ENCODE results near the gene EID3. TPM values are rescaled to one million over a fixed set of nuclear protein-coding genes. Genes with fewer than 3 reads are reported as not detected.

Gene EID3
- total and polyA plus RNA-seq, 2 donors (not counting 1 experiment from before 2014, with no cell fraction given): 2.3 to 18.0 TPM

DNA sequence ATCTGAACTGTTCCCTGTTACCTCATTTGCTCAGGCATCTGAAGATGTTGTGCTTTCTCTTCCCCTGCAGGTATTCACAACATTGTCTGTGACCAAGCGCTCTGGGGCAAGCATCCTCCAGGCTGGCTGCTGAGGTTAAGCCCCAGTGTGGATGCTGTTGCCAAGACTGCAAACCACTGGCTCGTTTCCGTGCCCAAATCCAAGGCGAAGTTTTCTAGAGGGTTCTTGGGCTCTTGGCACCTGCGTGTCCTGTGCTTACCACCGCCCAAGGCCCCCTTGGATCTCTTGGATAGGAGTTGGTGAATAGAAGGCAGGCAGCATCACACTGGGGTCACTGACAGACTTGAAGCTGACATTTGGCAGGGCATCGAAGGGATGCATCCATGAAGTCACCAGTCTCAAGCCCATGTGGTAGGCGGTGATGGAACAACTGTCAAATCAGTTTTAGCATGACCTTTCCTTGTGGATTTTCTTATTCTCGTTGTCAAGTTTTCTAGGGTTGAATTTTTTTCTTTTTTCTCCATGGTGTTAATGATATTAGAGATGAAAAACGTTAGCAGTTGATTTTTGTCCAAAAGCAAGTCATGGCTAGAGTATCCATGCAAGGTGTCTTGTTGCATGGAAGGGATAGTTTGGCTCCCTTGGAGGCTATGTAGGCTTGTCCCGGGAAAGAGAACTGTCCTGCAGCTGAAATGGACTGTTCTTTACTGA lies 44.9 kb downstream of the EID3 start:
- Histone ChIP-seq H3K4me2 (ENCODE audit: extremely low read depth, insufficient read depth, low read length) (no peak overlapping the region), H3K79me2 (ENCODE audit: control insufficient read depth, insufficient read depth, low read length) (peaks cover 20% of the 10 kb centered on the region), H4K20me1 (ENCODE audit: control insufficient read depth, extremely low read depth, insufficient read depth, low read length) (no peaks in the 10 kb centered on the region), H2AFZ (ENCODE audit: low read length) (no peak overlapping the region), H3K36me3 (ENCODE audit: control insufficient read depth, insufficient read depth, low read length) (peaks cover 18% of the 10 kb centered on the region), H3K27me3 (ENCODE audit: control insufficient read depth, insufficient read depth, low read length) (no peaks in the 10 kb centered on the region), H3K27ac (ENCODE audit: insufficient read depth, low read length) (no peak overlapping the region), H3K4me1 (ENCODE audit: control insufficient read depth, extremely low read depth, insufficient read depth, low read length) (no peaks in the 10 kb centered on the region), H3K4me3 (replicated peaks in 1 of 4; ENCODE audit: control extremely low read depth in 1 of 4, insufficient read depth in 1 of 4, low read depth in 3 of 4, low read length in 4 of 4) (no peak overlapping the region), H3K9ac (ENCODE audit: insufficient read depth, low read length) (no peak overlapping the region), H3K9me3 (ENCODE audit: control insufficient read depth, insufficient read depth, low read depth, low read length) (no peaks in the 10 kb centered on the region)
- no peak for TF ChIP-seq EZH2 (IDR thresholded peaks at IDR 0.05; ENCODE audit: low read length, missing control alignments)
- DNase-seq (ENCODE audit: low read depth in 2 of 2): no peak

DNA sequence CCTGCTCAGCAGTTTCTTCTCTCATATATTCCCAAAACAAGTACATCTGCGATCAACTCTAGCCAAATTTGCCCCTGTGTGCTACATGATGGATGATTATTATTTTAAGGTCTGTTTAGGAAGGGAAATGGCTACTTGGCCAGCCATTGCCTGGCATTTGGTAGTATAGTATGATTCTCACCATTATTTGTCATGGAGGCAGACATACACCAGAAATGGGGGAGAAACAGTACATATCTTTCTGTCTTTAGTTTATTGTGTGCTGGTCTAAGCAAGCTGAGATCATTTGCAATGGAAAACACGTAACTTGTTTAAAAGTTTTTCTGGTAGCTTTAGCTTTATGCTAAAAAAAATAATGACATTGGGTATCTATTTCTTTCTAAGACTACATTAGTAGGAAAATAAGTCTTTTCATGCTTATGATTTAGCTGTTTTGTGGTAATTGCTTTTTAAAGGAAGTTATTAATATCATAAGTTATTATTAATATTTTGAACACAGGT lies 45.5 kb downstream of the EID3 start:
- Histone ChIP-seq H3K4me2 (ENCODE audit: extremely low read depth, insufficient read depth, low read length) (no peak overlapping the region), H3K36me3 (ENCODE audit: control insufficient read depth, insufficient read depth, low read length) (peaks cover 20% of the 10 kb centered on the region), H2AFZ (ENCODE audit: low read length) (no peak overlapping the region), H3K4me3 (replicated peaks in 1 of 4; ENCODE audit: control extremely low read depth in 1 of 4, insufficient read depth in 1 of 4, low read depth in 3 of 4, low read length in 4 of 4) (no peak overlapping the region), H3K27me3 (ENCODE audit: control insufficient read depth, insufficient read depth, low read length) (no peaks in the 10 kb centered on the region), H3K79me2 (ENCODE audit: control insufficient read depth, insufficient read depth, low read length) (peaks cover 20% of the 10 kb centered on the region), H3K9ac (ENCODE audit: insufficient read depth, low read length) (no peak overlapping the region), H4K20me1 (ENCODE audit: control insufficient read depth, extremely low read depth, insufficient read depth, low read length) (no peaks in the 10 kb centered on the region), H3K27ac (ENCODE audit: insufficient read depth, low read length) (no peak overlapping the region), H3K9me3 (ENCODE audit: control insufficient read depth, insufficient read depth, low read depth, low read length) (no peaks in the 10 kb centered on the region), H3K4me1 (ENCODE audit: control insufficient read depth, extremely low read depth, insufficient read depth, low read length) (no peaks in the 10 kb centered on the region)
- no peak for TF ChIP-seq EZH2 (IDR thresholded peaks at IDR 0.05; ENCODE audit: low read length, missing control alignments)
- TF ChIP-seq, protein P1, sequence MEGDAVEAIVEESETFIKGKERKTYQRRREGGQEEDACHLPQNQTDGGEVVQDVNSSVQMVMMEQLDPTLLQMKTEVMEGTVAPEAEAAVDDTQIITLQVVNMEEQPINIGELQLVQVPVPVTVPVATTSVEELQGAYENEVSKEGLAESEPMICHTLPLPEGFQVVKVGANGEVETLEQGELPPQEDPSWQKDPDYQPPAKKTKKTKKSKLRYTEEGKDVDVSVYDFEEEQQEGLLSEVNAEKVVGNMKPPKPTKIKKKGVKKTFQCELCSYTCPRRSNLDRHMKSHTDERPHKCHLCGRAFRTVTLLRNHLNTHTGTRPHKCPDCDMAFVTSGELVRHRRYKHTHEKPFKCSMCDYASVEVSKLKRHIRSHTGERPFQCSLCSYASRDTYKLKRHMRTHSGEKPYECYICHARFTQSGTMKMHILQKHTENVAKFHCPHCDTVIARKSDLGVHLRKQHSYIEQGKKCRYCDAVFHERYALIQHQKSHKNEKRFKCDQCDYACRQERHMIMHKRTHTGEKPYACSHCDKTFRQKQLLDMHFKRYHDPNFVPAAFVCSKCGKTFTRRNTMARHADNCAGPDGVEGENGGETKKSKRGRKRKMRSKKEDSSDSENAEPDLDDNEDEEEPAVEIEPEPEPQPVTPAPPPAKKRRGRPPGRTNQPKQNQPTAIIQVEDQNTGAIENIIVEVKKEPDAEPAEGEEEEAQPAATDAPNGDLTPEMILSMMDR (conservative IDR thresholded peaks at IDR 0.05 in 1 of 2, IDR thresholded peaks at IDR 0.05 in 1 of 2; ENCODE audit: low read depth in 1 of 2, low read length in 2 of 2): no peak
- no peak for DNase-seq (ENCODE audit: low read depth in 2 of 2)

DNA sequence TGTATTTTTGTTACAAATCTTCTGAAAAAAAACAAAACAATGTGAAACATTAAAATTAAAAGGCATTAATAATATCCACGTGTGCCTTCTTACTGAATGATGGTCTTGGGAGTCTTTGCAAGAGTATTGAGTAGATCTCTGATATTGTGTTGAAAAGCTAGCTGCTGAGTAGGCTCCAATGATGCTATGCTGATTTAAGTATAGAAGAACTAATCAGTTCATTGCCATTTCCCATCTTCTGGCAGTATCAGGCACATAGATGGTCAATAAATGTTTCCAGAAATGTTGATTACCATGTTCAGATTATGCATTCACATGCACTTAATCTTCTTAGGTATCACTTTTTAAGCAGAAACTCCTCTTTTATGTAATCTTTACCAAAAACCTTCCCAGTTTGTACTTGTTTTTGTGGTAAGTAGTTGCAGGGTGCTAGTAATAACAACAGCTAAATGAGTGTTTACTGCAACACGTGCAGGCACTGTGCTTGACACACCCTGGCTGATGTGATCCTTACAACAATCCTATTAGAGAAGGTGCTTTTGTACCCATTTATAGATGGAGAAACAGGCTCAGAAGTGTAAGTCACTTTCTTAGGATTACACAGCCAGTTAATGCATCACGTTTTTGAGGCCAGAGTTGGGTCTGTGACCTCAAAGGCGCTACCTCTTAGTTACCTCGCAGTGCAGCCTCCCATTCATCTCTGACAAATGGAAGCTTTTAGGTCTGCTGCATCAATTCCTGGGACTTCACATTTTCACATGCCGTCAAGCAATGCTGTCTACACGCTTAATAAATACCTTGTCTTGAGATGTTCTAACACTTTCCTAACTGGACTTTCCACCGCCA lies 46.9 kb downstream of the EID3 start:
- H3K36me3 ChIP-seq (ENCODE audit: control insufficient read depth, insufficient read depth, low read length): peaks cover 25% of the 10 kb centered on the region
- H2AFZ ChIP-seq (ENCODE audit: low read length): no peak overlapping the region
- no peak overlapping the region for H3K4me3 ChIP-seq (replicated peaks in 1 of 4; ENCODE audit: control extremely low read depth in 1 of 4, insufficient read depth in 1 of 4, low read depth in 3 of 4, low read length in 4 of 4)
- no peak overlapping the region for H3K27ac ChIP-seq (ENCODE audit: insufficient read depth, low read length)
- H3K79me2 ChIP-seq (ENCODE audit: control insufficient read depth, insufficient read depth, low read length): peaks cover 13% of the 10 kb centered on the region
- no peak for DNase-seq (ENCODE audit: low read depth in 2 of 2)
- no peaks in the 10 kb centered on the region for H3K4me1 ChIP-seq (ENCODE audit: control insufficient read depth, extremely low read depth, insufficient read depth, low read length)
- TF ChIP-seq, protein P1 (conservative IDR thresholded peaks at IDR 0.05 in 1 of 2, IDR thresholded peaks at IDR 0.05 in 1 of 2; ENCODE audit: low read depth in 1 of 2, low read length in 2 of 2): no peak
- no peak for TF ChIP-seq EZH2 (IDR thresholded peaks at IDR 0.05; ENCODE audit: low read length, missing control alignments)
- no peaks in the 10 kb centered on the region for H4K20me1 ChIP-seq (ENCODE audit: control insufficient read depth, extremely low read depth, insufficient read depth, low read length)
- no peaks in the 10 kb centered on the region for H3K9me3 ChIP-seq (ENCODE audit: control insufficient read depth, insufficient read depth, low read depth, low read length)
- no peak overlapping the region for H3K4me2 ChIP-seq (ENCODE audit: extremely low read depth, insufficient read depth, low read length)
- H3K27me3 ChIP-seq (ENCODE audit: control insufficient read depth, insufficient read depth, low read length): no peaks in the 10 kb centered on the region
- no peak overlapping the region for H3K9ac ChIP-seq (ENCODE audit: insufficient read depth, low read length)

Measured in fibroblast of lung (primary cell).